ENCODE measurements around the gene GNAO1.

The GNAO1 gene

GRCh38 chr16:56245197-56245596, 53.9 kb downstream of the GNAO1 start:
- Histone ChIP-seq H3K27me3 (ENCODE audit: insufficient read depth, poor library complexity, severe bottlenecking) (no peaks in the 10 kb centered on the region), H3K27ac (replicated peaks) (no peak overlapping the region), H3K4me3 (replicated peaks; ENCODE audit: insufficient read depth, low read length) (no peak overlapping the region)
- TF ChIP-seq SPI1 (IDR thresholded peaks at IDR 0.05; ENCODE audit: borderline replicate concordance, low read depth) (no peak), GABPA (IDR thresholded peaks at IDR 0.05; ENCODE audit: low read depth) (no peak), CTCF (IDR thresholded peaks at IDR 0.05; ENCODE audit: insufficient read depth, low read length) (no peak), POLR2AphosphoS5 (IDR thresholded peaks at IDR 0.05; ENCODE audit: low read depth) (no peak)
- TF ChIP-seq, protein P1, sequence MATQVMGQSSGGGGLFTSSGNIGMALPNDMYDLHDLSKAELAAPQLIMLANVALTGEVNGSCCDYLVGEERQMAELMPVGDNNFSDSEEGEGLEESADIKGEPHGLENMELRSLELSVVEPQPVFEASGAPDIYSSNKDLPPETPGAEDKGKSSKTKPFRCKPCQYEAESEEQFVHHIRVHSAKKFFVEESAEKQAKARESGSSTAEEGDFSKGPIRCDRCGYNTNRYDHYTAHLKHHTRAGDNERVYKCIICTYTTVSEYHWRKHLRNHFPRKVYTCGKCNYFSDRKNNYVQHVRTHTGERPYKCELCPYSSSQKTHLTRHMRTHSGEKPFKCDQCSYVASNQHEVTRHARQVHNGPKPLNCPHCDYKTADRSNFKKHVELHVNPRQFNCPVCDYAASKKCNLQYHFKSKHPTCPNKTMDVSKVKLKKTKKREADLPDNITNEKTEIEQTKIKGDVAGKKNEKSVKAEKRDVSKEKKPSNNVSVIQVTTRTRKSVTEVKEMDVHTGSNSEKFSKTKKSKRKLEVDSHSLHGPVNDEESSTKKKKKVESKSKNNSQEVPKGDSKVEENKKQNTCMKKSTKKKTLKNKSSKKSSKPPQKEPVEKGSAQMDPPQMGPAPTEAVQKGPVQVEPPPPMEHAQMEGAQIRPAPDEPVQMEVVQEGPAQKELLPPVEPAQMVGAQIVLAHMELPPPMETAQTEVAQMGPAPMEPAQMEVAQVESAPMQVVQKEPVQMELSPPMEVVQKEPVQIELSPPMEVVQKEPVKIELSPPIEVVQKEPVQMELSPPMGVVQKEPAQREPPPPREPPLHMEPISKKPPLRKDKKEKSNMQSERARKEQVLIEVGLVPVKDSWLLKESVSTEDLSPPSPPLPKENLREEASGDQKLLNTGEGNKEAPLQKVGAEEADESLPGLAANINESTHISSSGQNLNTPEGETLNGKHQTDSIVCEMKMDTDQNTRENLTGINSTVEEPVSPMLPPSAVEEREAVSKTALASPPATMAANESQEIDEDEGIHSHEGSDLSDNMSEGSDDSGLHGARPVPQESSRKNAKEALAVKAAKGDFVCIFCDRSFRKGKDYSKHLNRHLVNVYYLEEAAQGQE (IDR thresholded peaks at IDR 0.05; ENCODE audit: insufficient replicate concordance, low read depth): no peak
- DNase-seq (ENCODE audit: low read depth in 1 of 2, low spot score in 1 of 2): no peak

GRCh38 chr16:56246051-56246817, 54.9 kb downstream of the GNAO1 start:
- DNase-seq (ENCODE audit: low read depth in 1 of 2, low spot score in 1 of 2): no peak
- no peak for TF ChIP-seq POLR2AphosphoS5 (IDR thresholded peaks at IDR 0.05; ENCODE audit: low read depth)
- no peak for TF ChIP-seq GABPA (IDR thresholded peaks at IDR 0.05; ENCODE audit: low read depth)
- TF ChIP-seq, protein P1 (IDR thresholded peaks at IDR 0.05; ENCODE audit: insufficient replicate concordance, low read depth): no peak
- TF ChIP-seq CTCF (IDR thresholded peaks at IDR 0.05; ENCODE audit: insufficient read depth, low read length): no peak
- TF ChIP-seq SPI1 (IDR thresholded peaks at IDR 0.05; ENCODE audit: borderline replicate concordance, low read depth): no peak
- H3K27ac ChIP-seq (replicated peaks): no peak overlapping the region

GRCh38 chr16:56247018-56247417, 55.7 kb downstream of the GNAO1 start:
- no peak for DNase-seq (ENCODE audit: low read depth in 1 of 2, low spot score in 1 of 2)
- TF ChIP-seq GABPA (IDR thresholded peaks at IDR 0.05; ENCODE audit: low read depth) (no peak), CTCF (IDR thresholded peaks at IDR 0.05; ENCODE audit: insufficient read depth, low read length) (no peak), SPI1 (IDR thresholded peaks at IDR 0.05; ENCODE audit: borderline replicate concordance, low read depth) (no peak), POLR2AphosphoS5 (IDR thresholded peaks at IDR 0.05; ENCODE audit: low read depth) (no peak)
- TF ChIP-seq, protein P1 (IDR thresholded peaks at IDR 0.05; ENCODE audit: insufficient replicate concordance, low read depth): no peak
- no peak overlapping the region for H3K4me3 ChIP-seq (replicated peaks; ENCODE audit: insufficient read depth, low read length)
- no peaks in the 10 kb centered on the region for H3K27me3 ChIP-seq (ENCODE audit: insufficient read depth, poor library complexity, severe bottlenecking)
- H3K27ac ChIP-seq (replicated peaks): no peak overlapping the region

More at GRCh38 chr16:56246051-56246817, 54.9 kb downstream of the GNAO1 start:
- Histone ChIP-seq H3K27me3 (ENCODE audit: insufficient read depth, poor library complexity, severe bottlenecking) (no peaks in the 10 kb centered on the region), H3K4me3 (replicated peaks; ENCODE audit: insufficient read depth, low read length) (no peak overlapping the region)
